ENCODE data around the gene FREM3. TPM values are rescaled to one million over a fixed set of nuclear protein-coding genes. Genes with fewer than 3 reads are reported as not detected.
"Not testable (repeated sequence)": the region's sequence is repeated elsewhere in the genome, so short reads cannot be mapped to it uniquely, and the experiment has no call there.

The FREM3 gene
- total RNA-seq, 1 donor from 2014 or later, result not detected

GRCh38 chr4:143673629-143674028 lies 26.8 kb downstream of the FREM3 start:
- ATAC-seq; intact Hi-C loops (cut with micrococcal nuclease): not testable (repeated sequence)

GRCh38 chr4:143668930-143669552 lies 31.4 kb downstream of the FREM3 start:
- no peak for ATAC-seq
- intact Hi-C loops (cut with micrococcal nuclease), result no loop called here
- no peak for DNase-seq

More at GRCh38 chr4:143673629-143674028, 26.8 kb downstream of the FREM3 start:
- not testable (repeated sequence) for DNase-seq

GRCh38 chr4:143667461-143667860 lies 33.0 kb downstream of the FREM3 start:
- intact Hi-C loops (cut with micrococcal nuclease), result no loop called here
- ATAC-seq (peak; percentile 91), DNase-seq (no peak)

- DNase-seq, result no peak
- no peak for ATAC-seq
- intact Hi-C loops (cut with micrococcal nuclease), result no loop called here
Measured at GRCh38 chr4:143658336-143658735, 42.1 kb downstream of the FREM3 start.

- DNase-seq, result no peak
- no peak for ATAC-seq
- intact Hi-C loops (cut with micrococcal nuclease), result no loop called here
Measured at GRCh38 chr4:143654571-143654970, 45.9 kb downstream of the FREM3 start.

GRCh38 chr4:143653031-143653430 lies 47.4 kb downstream of the FREM3 start:
- DNase-seq, result no peak
- ATAC-seq, result no peak
- intact Hi-C loops (cut with micrococcal nuclease), result no loop called here

- intact Hi-C loops (cut with micrococcal nuclease), result no loop called here
- ATAC-seq (no peak), DNase-seq (no peak)
Measured at GRCh38 chr4:143643399-143643798, 57.1 kb downstream of the FREM3 start.

GRCh38 chr4:143642611-143643010 lies 57.9 kb downstream of the FREM3 start:
- intact Hi-C loops (cut with micrococcal nuclease), result no loop called here
- DNase-seq (no peak), ATAC-seq (no peak)

- ATAC-seq (peak; percentile 38), DNase-seq (no peak)
- intact Hi-C loops (cut with micrococcal nuclease), result no loop called here
Measured at GRCh38 chr4:143641361-143641760, 59.1 kb downstream of the FREM3 start.

- ATAC-seq (no peak), DNase-seq (no peak)
- intact Hi-C loops (cut with micrococcal nuclease), result no loop called here
Measured at GRCh38 chr4:143634763-143635162, 65.7 kb downstream of the FREM3 start.

- ATAC-seq (no peak), DNase-seq (no peak)
- intact Hi-C loops (cut with micrococcal nuclease), result no loop called here
Measured at GRCh38 chr4:143633833-143634232, 66.6 kb downstream of the FREM3 start.

GRCh38 chr4:143626134-143626911 lies 74.2 kb downstream of the FREM3 start:
- intact Hi-C loops (cut with micrococcal nuclease), result no loop called here
- DNase-seq (peak; percentile 69), ATAC-seq (peak; percentile 99)

- intact Hi-C loops (cut with micrococcal nuclease), result no loop called here
- DNase-seq, result no peak
- no peak for ATAC-seq
Measured at GRCh38 chr4:143625632-143626031, 74.8 kb downstream of the FREM3 start.

GRCh38 chr4:143623896-143624295 lies 76.6 kb downstream of the FREM3 start:
- intact Hi-C loops (cut with micrococcal nuclease), result no loop called here
- ATAC-seq, result no peak
- no peak for DNase-seq

- intact Hi-C loops (cut with micrococcal nuclease), result no loop called here
- no peak for DNase-seq
- no peak for ATAC-seq
Measured at GRCh38 chr4:143618811-143619210, 81.7 kb downstream of the FREM3 start.

GRCh38 chr4:143617994-143618679 lies 82.3 kb downstream of the FREM3 start:
- no peak for DNase-seq
- intact Hi-C loops (cut with micrococcal nuclease), result no loop called here
- ATAC-seq, result no peak

- DNase-seq (no peak), ATAC-seq (no peak)
- intact Hi-C loops (cut with micrococcal nuclease), result no loop called here
Measured at GRCh38 chr4:143616771-143617170, 83.7 kb downstream of the FREM3 start.

- intact Hi-C loops (cut with micrococcal nuclease), result no loop called here
- DNase-seq (no peak), ATAC-seq (no peak)
Measured at GRCh38 chr4:143609492-143609891, 91.0 kb downstream of the FREM3 start.

GRCh38 chr4:143606480-143606879 lies 94.0 kb downstream of the FREM3 start:
- intact Hi-C loops (cut with micrococcal nuclease), result no loop called here
- DNase-seq, result no peak
- ATAC-seq, result no peak

- intact Hi-C loops (cut with micrococcal nuclease), result no loop called here
- ATAC-seq, result no peak
- DNase-seq, result no peak
Measured at GRCh38 chr4:143599827-143600226, 100.6 kb downstream of the FREM3 start.

All from left ventricle myocardium superior (tissue), 1 donor.